Ramos (cell line): Measurements from ENCODE around the gene NEB.
"Not testable (repeated sequence)": the region's sequence is repeated elsewhere in the genome, so short reads cannot be mapped to it uniquely, and the experiment has no call there.

Experiments used
- in situ Hi-C: fragments of 300-500 bp; cut with MboI; formaldehyde crosslinking; loops from one replicate; pipeline ENCODE4 v1.14.3; 2022; ENCODE audit warnings: low sequenced_read_pairs; ENCODE audit not compliant: unreplicated experiment

Gene NEB

DNA sequence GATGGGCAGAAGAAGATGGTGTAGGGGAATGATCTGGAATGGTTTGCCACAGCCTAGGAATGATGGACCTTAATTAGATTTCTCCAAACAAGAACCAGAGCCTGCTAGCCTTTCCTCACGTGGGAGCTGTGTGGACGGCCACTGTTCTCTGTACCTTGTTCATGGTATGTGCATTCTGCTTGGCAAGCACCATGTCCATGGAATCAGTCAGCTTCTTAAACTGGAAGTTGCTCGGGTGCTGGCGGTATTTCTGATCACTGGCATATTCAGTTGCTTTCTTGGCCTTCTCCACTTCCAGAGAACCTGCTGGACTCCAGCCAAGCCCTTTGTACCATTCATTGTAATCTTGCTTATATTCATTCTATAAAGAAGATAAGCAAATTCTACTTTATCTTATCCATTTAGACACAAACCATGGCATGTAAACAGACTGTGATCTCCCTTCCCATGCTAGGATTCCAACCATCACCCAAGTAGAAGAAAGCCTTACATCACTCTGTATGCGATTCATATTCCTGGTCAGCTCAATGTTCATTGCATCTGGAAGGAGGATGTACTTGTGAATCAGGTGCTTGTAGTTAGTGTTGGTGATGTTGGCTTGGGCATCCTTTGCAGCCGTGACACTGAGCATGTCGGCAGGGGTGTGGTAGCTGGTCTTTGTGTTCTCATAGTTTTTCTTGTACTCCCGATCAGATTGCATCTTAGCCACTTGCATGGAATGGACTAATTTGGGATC lies 78.4 kb downstream of the NEB start:
- in situ Hi-C loops, result no loop called here

DNA sequence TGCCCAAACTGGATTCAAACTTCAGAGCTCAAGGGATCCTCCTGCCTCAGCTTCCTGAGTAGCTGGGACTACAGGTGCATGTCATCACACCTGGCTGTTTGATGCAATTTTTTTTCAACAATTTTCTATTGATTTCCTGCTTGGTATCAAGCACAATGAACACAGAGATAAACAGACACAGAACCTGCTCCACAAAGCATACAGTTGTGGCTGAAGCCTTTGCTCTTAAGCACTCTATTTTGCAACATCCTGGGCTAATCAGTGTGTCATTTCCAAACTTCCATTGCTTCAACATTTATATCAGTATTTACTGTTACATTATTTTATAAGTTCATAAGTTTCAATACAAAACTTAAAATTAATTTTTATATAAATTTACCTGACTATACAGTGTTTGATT lies 79.4 kb downstream of the NEB start:
- in situ Hi-C loops, result no loop called here

DNA sequence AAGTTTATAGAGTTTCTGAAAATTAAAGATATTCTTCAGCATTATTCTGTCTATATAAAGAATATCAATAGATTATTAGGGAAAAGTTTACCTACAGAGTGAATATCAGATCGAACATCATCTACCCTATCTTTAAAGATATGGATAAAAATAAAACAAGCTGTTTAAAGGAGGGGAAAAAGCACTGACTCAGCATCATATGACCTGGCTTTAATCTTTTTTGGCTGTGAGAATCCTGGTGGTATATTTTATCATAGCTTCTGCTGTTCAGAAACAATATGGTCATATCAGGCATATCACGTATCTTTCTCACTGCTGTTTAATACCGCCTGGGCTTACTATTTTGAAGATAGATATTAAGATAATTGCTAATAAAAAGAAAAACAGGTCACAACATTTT lies 80.2 kb downstream of the NEB start:
- in situ Hi-C loops, result no loop called here

DNA sequence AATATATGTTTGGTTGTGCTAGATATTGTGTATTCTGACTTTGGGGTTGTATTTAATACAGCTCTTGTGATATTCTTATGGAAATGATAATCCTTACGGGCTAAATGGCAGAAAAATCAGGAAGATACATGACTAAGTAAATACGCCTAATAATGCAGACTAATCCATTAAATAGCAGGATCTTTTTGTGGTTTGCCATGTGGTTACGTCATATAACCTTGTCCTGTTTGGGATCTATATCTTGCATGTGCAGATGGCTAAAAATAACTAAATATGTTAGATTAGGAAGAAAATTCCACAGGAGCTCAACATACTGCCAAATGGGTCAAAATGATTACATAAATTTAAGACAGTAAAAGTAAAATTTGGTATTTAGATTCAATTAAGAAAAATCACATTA lies 83.0 kb downstream of the NEB start:
- in situ Hi-C loops, result no loop called here

DNA sequence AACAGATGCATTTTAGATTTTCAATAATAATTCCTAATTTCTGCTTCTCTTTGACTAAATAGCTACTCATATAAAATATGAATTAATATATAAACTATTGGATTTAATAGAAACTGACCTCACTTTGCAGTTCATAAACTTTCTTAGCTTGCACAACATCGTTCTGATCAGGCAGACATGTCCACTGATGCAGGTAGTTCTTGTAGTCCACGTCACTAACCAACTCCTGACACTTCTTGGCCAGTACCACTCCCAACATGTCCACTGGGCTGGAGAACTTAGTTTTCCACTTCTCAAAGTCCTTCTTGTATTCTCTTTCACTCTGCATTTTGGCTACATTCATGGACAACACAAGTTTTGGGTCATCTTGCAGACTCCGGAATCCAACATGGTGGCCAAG lies 83.8 kb downstream of the NEB start:
- in situ Hi-C loops, result no loop called here

DNA sequence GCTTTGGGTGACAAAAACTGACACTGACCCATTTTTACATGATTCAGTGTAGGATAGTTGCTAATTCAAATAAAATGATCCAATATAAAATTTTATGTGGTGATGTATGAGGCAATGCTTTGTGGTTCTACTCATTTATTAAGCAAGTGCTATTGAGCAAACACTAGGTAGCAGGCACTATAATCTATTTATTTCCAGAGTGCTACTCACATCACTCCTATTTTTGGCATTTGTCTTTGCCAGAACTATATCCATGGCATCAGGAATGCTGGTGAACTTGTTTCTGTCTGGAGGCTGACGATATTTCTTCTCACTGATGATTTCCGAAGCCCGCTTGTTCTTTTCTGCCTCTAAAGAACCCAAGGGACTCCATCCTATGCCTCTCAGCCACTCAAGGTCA lies 84.3 kb downstream of the NEB start:
- in situ Hi-C loops, result no loop called here

DNA sequence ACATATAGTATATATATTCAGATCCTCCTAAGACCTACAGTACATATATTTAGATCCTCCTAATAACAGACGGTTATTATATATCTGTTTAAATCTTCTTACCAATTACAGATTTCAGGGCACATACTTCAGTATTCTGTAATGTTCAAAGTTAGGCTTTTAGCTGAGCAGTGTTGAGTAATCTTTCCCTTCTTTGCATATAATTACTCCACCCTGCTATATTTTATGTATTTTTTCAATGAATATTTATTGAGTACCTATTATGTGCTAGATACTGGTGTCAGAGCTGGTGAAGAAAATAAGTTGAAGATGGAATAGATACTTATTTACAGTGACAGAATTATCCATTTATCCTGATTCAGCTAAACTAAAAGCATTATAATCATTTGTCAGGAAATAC lies 84.9 kb downstream of the NEB start:
- in situ Hi-C loops, result no loop called here

DNA sequence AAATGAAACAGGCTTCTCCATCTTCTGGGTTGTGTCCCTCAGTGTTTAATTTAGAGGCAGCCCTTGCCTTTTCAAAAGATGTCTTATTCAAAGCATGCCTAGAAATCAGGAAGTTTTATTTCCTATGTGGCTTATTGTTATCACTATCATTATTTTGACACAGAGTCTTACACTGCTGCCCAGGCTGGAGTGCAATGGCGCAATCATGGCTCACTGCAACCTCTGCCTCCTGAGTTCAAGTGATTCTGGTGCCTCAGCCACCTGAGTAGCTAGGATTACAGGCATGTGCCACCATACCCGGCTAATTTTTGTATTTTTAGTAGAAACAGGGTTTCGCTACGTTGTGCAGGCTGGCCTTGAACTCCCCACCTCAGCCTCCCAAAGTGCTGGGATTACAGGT lies 87.8 kb downstream of the NEB start:
- in situ Hi-C loops, result not testable (repeated sequence)

DNA sequence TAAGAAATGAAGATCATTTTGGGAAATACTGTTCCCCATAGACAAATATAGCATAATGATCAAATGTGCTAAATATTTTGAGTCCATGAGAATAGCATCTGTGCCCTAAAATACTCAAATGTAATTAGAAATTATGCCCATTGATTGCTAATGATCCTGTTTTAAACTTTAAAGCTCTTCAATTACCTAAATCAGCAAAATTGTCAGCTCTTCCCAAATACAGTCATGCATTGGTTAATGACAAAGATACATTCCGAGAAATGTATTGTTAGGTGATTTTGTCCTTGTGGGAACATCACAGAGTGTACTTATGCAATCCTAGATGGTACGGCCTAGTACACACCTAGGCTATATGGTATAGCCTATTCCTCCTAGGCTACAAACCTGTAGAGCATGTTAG lies 89.7 kb downstream of the NEB start:
- in situ Hi-C loops, result no loop called here

DNA sequence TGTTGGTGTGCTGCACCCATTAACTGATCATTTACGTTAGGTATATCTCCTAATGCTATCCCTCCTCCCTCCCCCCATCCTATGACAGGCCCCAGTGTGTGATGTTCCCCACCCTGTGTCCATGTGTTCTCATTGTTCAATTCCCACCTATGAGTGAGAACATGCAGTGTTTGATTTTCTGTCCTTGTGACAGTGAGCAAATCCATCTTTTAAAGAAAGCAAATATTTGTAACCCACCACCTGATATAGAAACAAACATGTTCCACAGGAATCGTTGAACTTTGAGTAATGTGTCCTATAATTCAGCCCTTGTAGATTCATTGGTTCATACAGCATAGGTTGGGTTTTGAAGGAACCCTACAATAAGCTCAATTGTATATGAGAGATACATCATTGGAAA lies 92.4 kb downstream of the NEB start:
- in situ Hi-C loops, result not testable (repeated sequence)

DNA sequence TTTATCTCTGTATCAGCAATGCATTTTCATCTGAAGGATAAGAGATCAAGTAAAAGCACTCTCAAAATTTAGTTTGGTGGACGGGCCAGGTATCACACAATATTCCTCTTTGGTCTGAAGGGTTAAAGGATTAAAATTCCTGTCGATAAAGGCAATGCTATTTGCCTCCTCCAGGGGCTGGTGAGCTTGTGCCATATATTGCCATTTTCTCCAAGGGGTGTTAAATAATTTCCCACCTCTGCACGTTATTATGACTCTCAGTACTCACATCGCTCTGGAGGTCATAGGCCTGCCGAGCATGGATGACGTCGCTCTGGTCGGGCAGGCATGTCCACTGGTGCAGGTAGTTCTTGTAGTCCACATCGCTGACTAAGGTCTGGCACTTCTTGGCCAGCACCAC lies 94.2 kb downstream of the NEB start:
- in situ Hi-C loops, result no loop called here

DNA sequence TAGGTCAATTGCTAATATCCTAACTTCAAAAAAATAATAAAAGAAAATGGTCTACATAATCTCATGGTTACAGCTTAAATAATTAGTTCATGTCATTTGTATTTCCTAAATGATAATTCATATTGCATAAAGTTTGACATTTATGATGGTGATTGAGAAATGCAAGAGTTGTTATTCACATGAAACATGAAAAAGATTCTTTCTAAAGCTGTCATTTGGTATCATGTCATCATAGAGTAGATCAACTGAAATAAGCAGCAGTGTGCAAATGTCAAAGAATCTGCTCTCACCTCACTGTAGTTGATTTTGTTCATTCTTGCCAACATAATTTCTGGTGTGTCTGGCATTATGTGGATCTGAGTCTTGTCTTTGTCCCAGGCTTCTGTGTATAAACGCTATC lies 95.3 kb downstream of the NEB start:
- in situ Hi-C loops, result no loop called here

DNA sequence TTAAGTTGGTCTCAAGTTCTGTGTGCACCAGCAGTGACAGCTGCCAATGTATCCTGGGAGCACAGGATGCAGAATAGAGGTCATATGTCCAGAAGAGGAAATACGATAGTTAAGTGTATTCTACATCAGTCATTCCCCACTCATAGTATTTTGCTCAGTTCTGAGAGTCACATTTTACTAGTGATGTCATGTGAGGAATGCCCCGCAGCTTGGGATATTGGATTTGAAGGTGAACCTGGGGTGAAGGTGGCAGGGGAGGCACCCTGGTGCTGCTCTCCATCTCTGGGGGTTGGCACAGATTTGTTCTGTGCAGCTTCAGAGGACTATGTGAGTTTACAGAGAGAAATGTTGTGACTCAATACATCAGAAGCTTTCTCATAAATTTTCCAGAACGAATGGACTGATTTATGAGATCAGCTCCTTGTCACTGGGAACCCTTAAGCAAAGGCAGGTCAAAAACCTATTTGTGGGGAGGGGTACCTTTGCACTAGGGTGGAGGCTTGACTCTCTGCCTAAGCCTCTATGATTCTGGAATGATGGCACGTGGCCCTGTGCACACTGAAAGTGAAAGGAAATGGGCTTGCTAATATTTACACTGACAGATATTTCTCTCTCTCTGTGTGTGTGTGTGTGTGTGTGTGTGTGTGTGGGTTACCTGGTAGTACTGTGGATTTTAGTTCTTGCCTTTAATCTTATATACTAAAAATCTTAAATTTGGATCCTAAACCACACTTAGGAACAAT lies 95.9 kb downstream of the NEB start:
- in situ Hi-C loops, result no loop called here

DNA sequence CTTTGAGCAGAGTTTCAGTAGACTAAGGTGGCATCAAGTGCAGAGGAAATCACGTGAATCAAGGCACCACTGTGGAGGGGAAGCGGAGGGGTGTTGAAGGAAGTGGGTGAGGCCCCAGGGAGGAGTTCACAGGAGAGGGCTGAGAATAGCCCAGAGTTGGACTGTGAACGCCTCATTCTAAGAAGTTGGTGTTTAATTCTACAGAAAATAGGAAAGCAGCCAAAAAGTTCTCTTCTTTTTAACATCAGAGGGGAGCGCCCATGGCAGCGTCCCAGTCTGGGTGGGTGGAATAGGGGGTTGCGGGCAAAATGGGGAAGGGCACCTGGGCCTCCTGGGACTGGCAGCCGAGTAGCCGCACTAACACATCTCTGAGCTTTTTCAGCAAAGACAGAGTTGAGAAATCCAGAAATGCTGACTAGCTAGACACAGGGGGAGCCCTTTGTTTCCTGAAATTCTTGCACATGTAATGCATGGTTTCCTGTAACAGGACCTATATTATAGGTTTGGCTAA lies 97.0 kb downstream of the NEB start:
- in situ Hi-C loops, result no loop called here

DNA sequence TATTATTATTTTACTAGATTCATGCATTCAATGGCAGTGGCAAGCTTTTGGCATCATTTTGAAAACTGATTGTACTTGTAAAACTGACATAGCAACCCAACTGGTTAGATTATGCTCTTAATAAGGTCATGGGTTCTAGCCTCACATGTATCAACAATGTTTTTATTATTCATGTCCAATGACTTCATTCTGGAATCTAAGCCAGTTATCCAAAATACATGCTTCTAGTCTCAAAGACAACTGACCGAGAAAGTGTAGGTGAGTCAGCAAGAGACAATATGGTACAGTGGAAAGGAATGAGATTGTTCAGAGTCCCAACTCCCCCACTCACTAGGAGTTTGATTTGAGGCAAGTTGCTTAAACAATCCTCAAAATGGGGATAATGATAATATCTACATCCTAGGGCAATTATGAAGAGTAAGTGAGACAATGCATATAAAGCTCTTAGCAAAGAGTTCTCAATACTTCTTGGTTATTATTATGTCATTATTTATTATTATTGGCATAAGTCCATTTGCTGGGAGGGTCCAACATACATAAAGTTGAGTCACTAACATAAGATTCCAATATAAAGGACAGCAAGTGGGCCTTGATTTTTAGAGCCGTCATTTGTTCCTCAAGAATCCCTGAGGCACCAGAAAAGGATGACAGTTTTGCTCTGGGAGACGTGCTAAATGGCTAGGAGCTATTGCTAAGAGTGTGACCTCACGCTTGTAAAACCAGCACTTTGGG lies 99.4 kb downstream of the NEB start:
- in situ Hi-C loops, result no loop called here

DNA sequence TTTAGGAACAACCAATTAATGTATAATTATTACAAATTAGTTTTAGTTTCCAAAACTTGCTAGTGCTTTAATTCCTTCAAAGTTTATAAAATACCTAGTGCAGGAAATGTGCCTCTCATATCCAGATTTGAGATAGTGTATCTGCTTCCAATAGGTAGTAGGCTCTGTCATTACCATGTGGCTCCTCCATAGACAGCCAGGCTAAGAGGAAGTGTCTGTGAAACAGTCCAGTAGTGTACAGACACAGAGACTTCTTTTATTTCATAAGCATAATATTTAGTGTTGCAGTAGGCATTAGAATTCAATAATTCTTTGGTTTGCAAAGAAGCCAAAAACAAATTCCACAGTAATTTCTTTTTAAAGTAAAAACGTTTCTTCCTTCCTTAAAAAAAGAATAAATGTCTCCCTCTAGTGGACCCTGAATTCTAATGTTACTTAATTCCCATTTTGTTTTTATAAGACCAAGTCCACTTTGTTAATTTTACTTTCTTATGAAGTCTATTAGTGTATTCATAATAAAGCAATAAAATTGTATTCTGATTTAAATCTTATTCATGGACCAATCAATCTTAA lies 101.2 kb downstream of the NEB start:
- in situ Hi-C loops, result no loop called here

DNA sequence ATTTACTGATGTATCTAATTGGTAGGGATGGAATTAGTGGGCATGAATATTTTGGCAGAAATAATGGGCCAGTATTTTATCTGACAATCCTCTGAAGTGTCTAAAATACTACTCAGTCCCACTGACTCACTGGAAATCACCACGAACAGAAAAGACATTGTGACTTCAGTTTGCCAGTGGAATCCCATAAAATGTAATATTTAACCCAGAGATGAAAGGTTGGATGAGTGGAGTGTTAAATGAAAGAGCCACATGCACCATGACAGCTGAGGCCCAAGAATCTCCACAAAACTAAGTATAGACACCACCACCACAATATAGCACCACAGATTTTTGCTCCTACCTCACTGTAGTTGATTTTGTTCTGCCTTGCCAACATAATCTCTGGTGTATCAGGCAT lies 103.9 kb downstream of the NEB start:
- in situ Hi-C loops, result no loop called here

DNA sequence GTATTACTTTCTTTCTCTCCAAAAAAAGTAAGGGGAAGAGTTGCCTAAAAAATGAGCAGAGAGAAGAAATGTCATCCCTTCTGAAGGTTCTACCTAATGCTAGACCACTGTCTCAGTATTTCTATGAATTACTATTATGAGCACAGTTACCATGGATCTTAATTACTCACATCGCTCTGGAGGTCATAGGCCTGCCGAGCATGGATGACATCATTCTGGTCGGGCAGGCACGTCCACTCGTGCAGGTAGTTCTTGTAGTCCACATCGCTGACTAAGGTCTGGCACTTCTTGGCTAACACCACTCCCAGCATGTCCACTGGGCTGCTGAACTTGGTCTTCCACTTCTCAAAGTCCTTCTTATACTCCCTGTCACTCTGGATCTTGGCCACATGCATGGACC lies 106.9 kb downstream of the NEB start:
- in situ Hi-C loops, result no loop called here

DNA sequence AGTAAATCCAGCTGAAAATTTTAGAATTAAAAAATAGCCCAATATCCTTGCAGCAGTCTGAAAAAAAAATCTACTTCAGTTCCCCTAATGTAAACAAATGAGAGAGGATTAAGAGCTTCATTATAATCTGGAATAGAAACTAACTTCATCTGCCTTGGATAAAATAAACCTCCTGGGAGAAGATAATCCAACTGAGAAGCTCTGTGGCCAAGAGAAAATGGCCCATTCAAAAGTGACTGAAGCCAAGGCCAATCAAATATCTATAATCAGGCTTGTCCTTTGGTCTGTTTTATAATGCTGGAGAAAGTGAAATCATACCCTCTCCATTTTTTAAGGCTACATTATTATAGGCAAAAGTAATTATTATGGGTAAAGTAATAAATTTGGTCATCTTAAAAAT lies 110.0 kb downstream of the NEB start:
- in situ Hi-C loops, result no loop called here

DNA sequence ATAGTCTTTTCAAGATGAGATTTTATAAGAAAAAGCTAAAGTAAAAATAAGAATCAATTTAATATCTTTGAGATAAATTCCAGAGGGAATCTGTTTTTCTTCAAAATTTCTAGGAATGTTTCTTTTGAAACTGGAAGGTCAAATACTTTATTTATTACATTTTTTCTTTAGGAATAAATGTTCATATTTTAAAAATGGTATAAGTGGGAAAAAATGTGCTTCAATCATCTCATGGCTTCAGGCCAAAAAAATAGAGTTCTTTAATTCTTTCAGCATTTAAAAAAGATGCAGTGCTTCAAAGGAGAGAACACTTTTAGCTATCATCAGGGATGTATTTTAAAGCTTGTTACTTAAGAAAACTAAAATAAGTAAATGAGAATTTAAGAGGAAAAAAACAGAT lies 110.6 kb downstream of the NEB start:
- in situ Hi-C loops, result no loop called here

DNA sequence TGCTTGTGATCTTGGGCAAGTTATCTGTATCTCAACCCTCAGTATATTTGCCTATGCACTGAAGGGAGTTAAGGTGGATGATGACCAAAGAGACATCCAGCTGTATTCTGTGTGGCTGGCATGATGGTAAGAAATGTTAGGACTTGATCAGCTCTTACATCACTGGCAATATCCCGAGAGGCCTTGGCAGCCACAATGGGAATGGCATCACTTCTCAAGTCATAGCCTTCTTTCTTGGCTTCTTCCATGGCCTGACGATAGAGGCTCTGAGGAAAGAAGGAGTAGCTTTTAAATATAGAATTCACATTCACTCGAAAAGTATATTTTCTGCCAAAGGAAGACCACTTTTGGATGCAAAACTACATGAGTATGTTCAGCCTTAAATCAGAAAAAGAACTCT lies 113.5 kb downstream of the NEB start:
- in situ Hi-C loops, result no loop called here
